ENCODE results near the gene ZNF862. TPM values are rescaled to one million over a fixed set of nuclear protein-coding genes. Genes with fewer than 3 reads are reported as not detected.

The ZNF862 gene
- total and polyA plus RNA-seq, 5 donors from 2014 or later, result 5.3 to 32.8 (median 7.2) TPM

GRCh38 chr7:149794661-149795060 lies 43.5 kb upstream of the ZNF862 start:
- H3K36me3 ChIP-seq (ENCODE audit: control insufficient read depth, insufficient read depth, low read length), result no peaks in the 10 kb centered on the region
- Mint-ChIP-seq H3K27me3 (peaks cover 10% of the 10 kb centered on the region), H3K4me1 (peaks cover 0 to 2% (median under 1%) of the 10 kb centered on the region in 4 donors), H3K27ac (no peak overlapping the region), H3K4me3 (no peak overlapping the region), H3K36me3 (no peaks in the 10 kb centered on the region), H3K9me3 (peaks cover 0 to 1% (median 0%) of the 10 kb centered on the region in 7 donors)
- H3K4me3 ChIP-seq (ENCODE audit: low read depth, low read length), result no peak overlapping the region
- DNase-seq (no peak), ATAC-seq (ENCODE audit: low read depth in 2 of 2) (no peak)
- H3K27me3 ChIP-seq (ENCODE audit: control insufficient read depth, insufficient read depth, low read length), result no peaks in the 10 kb centered on the region
- peaks cover 3% of the 10 kb centered on the region for H3K4me1 ChIP-seq (ENCODE audit: control insufficient read depth, insufficient read depth, low read length, poor library complexity, severe bottlenecking)
- no peaks in the 10 kb centered on the region for H3K9me3 ChIP-seq (ENCODE audit: control insufficient read depth in 2 of 2, low read length in 2 of 2)
- no peak overlapping the region for H3K27ac ChIP-seq (ENCODE audit: insufficient read depth, low read length, poor library complexity, severe bottlenecking)

GRCh38 chr7:149795126-149795525 lies 43.0 kb upstream of the ZNF862 start:
- H3K4me1 Mint-ChIP-seq, result no peaks in the 10 kb centered on the region
- no peaks in the 10 kb centered on the region for H3K27me3 ChIP-seq (ENCODE audit: control insufficient read depth, insufficient read depth, low read length)
- peaks cover 10% of the 10 kb centered on the region for H3K27me3 Mint-ChIP-seq
- ATAC-seq (ENCODE audit: low read depth in 2 of 2) (no peak), DNase-seq (no peak)
- H3K9me3 Mint-ChIP-seq, result no peaks in the 10 kb centered on the region
- H3K4me1 ChIP-seq (ENCODE audit: control insufficient read depth, insufficient read depth, low read length, poor library complexity, severe bottlenecking), result peaks cover 2% of the 10 kb centered on the region
- H3K4me3 ChIP-seq (ENCODE audit: low read depth, low read length), result no peak overlapping the region
- no peaks in the 10 kb centered on the region for H3K36me3 ChIP-seq (ENCODE audit: control insufficient read depth, insufficient read depth, low read length)
- no peaks in the 10 kb centered on the region for H3K9me3 ChIP-seq (ENCODE audit: control insufficient read depth in 2 of 2, low read length in 2 of 2)
- H3K27ac ChIP-seq (ENCODE audit: insufficient read depth, low read length, poor library complexity, severe bottlenecking), result no peak overlapping the region
- no peaks in the 10 kb centered on the region for H3K36me3 Mint-ChIP-seq
- H3K27ac Mint-ChIP-seq, result no peak overlapping the region
- H3K4me3 Mint-ChIP-seq, result no peak overlapping the region

- DNase-seq (no peak), ATAC-seq (ENCODE audit: low read depth in 2 of 2) (no peak)
- no peaks in the 10 kb centered on the region for H3K36me3 ChIP-seq (ENCODE audit: control insufficient read depth, insufficient read depth, low read length)
- peaks cover 10% of the 10 kb centered on the region for H3K27me3 Mint-ChIP-seq
- H3K9me3 Mint-ChIP-seq, result no peaks in the 10 kb centered on the region
- no peaks in the 10 kb centered on the region for H3K4me1 Mint-ChIP-seq
- H3K4me1 ChIP-seq (ENCODE audit: control insufficient read depth, insufficient read depth, low read length, poor library complexity, severe bottlenecking), result no peaks in the 10 kb centered on the region
- H3K27me3 ChIP-seq (ENCODE audit: control insufficient read depth, insufficient read depth, low read length), result no peaks in the 10 kb centered on the region
- no peaks in the 10 kb centered on the region for H3K36me3 Mint-ChIP-seq
- no peak overlapping the region for H3K4me3 Mint-ChIP-seq
- H3K27ac ChIP-seq (ENCODE audit: insufficient read depth, low read length, poor library complexity, severe bottlenecking), result no peak overlapping the region
- no peak overlapping the region for H3K27ac Mint-ChIP-seq
- H3K9me3 ChIP-seq (ENCODE audit: control insufficient read depth in 2 of 2, low read length in 2 of 2), result no peaks in the 10 kb centered on the region
- H3K4me3 ChIP-seq (ENCODE audit: low read depth, low read length), result no peak overlapping the region
Measured at GRCh38 chr7:149796287-149796860, 41.8 kb upstream of the ZNF862 start.

- H3K27me3 Mint-ChIP-seq, result peaks cover 8% of the 10 kb centered on the region
- no peak for DNase-seq
Measured at GRCh38 chr7:149797771-149798170, 40.4 kb upstream of the ZNF862 start.

GRCh38 chr7:149799397-149800168 lies 38.6 kb upstream of the ZNF862 start:
- H3K36me3 ChIP-seq (ENCODE audit: control insufficient read depth, insufficient read depth, low read length), result no peaks in the 10 kb centered on the region
- DNase-seq (peak; percentile 45 to 50 (median 48)), ATAC-seq (ENCODE audit: low read depth in 2 of 2) (no peak)
- H3K27me3 ChIP-seq (ENCODE audit: control insufficient read depth, insufficient read depth, low read length), result no peaks in the 10 kb centered on the region
- H3K9me3 ChIP-seq (ENCODE audit: control insufficient read depth in 2 of 2, low read length in 2 of 2), result no peaks in the 10 kb centered on the region
- no peaks in the 10 kb centered on the region for H3K36me3 Mint-ChIP-seq
- no peak overlapping the region for H3K27ac ChIP-seq (ENCODE audit: insufficient read depth, low read length, poor library complexity, severe bottlenecking)
- no peak overlapping the region for H3K27ac Mint-ChIP-seq
- H3K4me3 Mint-ChIP-seq, result no peak overlapping the region
- peaks cover 6% of the 10 kb centered on the region for H3K27me3 Mint-ChIP-seq
- H3K4me1 Mint-ChIP-seq, result no peaks in the 10 kb centered on the region
- H3K9me3 Mint-ChIP-seq, result no peaks in the 10 kb centered on the region
- H3K4me1 ChIP-seq (ENCODE audit: control insufficient read depth, insufficient read depth, low read length, poor library complexity, severe bottlenecking), result no peaks in the 10 kb centered on the region
- H3K4me3 ChIP-seq (ENCODE audit: low read depth, low read length), result no peak overlapping the region

More at GRCh38 chr7:149797771-149798170, 40.4 kb upstream of the ZNF862 start:
- Histone ChIP-seq H3K27me3 (ENCODE audit: control insufficient read depth, insufficient read depth, low read length) (no peaks in the 10 kb centered on the region), H3K36me3 (ENCODE audit: control insufficient read depth, insufficient read depth, low read length) (no peaks in the 10 kb centered on the region), H3K27ac (ENCODE audit: insufficient read depth, low read length, poor library complexity, severe bottlenecking) (no peak overlapping the region), H3K4me3 (ENCODE audit: low read depth, low read length) (no peak overlapping the region), H3K9me3 (ENCODE audit: control insufficient read depth in 2 of 2, low read length in 2 of 2) (no peaks in the 10 kb centered on the region), H3K4me1 (ENCODE audit: control insufficient read depth, insufficient read depth, low read length, poor library complexity, severe bottlenecking) (no peaks in the 10 kb centered on the region)
- Mint-ChIP-seq H3K36me3 (no peaks in the 10 kb centered on the region), H3K27ac (no peak overlapping the region), H3K4me3 (no peak overlapping the region), H3K4me1 (no peaks in the 10 kb centered on the region), H3K9me3 (no peaks in the 10 kb centered on the region)
- no peak for ATAC-seq (ENCODE audit: low read depth in 2 of 2)

- Mint-ChIP-seq H3K4me3 (no peak overlapping the region), H3K27ac (no peak overlapping the region)
- DNase-seq, result no peak
Measured at GRCh38 chr7:149800169-149800555, 38.0 kb upstream of the ZNF862 start.

GRCh38 chr7:149801002-149801566 lies 37.1 kb upstream of the ZNF862 start:
- DNase-seq (no peak), ATAC-seq (ENCODE audit: low read depth in 2 of 2) (no peak)
- no peak overlapping the region for H3K4me3 ChIP-seq (ENCODE audit: low read depth, low read length)
- no peaks in the 10 kb centered on the region for H3K9me3 ChIP-seq (ENCODE audit: control insufficient read depth in 2 of 2, low read length in 2 of 2)
- no peak overlapping the region for H3K27ac Mint-ChIP-seq
- peaks cover 6% of the 10 kb centered on the region for H3K27me3 Mint-ChIP-seq
- no peaks in the 10 kb centered on the region for H3K36me3 Mint-ChIP-seq
- H3K27ac ChIP-seq (ENCODE audit: insufficient read depth, low read length, poor library complexity, severe bottlenecking), result no peak overlapping the region
- no peaks in the 10 kb centered on the region for H3K27me3 ChIP-seq (ENCODE audit: control insufficient read depth, insufficient read depth, low read length)
- H3K4me1 Mint-ChIP-seq, result no peaks in the 10 kb centered on the region
- no peak overlapping the region for H3K4me3 Mint-ChIP-seq
- H3K36me3 ChIP-seq (ENCODE audit: control insufficient read depth, insufficient read depth, low read length), result no peaks in the 10 kb centered on the region
- no peaks in the 10 kb centered on the region for H3K4me1 ChIP-seq (ENCODE audit: control insufficient read depth, insufficient read depth, low read length, poor library complexity, severe bottlenecking)
- no peaks in the 10 kb centered on the region for H3K9me3 Mint-ChIP-seq

More at GRCh38 chr7:149800169-149800555, 38.0 kb upstream of the ZNF862 start:
- Mint-ChIP-seq H3K9me3 (no peaks in the 10 kb centered on the region), H3K36me3 (no peaks in the 10 kb centered on the region), H3K27me3 (peaks cover 6% of the 10 kb centered on the region), H3K4me1 (no peaks in the 10 kb centered on the region)
- H3K9me3 ChIP-seq (ENCODE audit: control insufficient read depth in 2 of 2, low read length in 2 of 2), result no peaks in the 10 kb centered on the region
- H3K27me3 ChIP-seq (ENCODE audit: control insufficient read depth, insufficient read depth, low read length), result no peaks in the 10 kb centered on the region
- no peaks in the 10 kb centered on the region for H3K36me3 ChIP-seq (ENCODE audit: control insufficient read depth, insufficient read depth, low read length)
- H3K4me1 ChIP-seq (ENCODE audit: control insufficient read depth, insufficient read depth, low read length, poor library complexity, severe bottlenecking), result no peaks in the 10 kb centered on the region
- H3K27ac ChIP-seq (ENCODE audit: insufficient read depth, low read length, poor library complexity, severe bottlenecking), result no peak overlapping the region
- no peak overlapping the region for H3K4me3 ChIP-seq (ENCODE audit: low read depth, low read length)
- no peak for ATAC-seq (ENCODE audit: low read depth in 2 of 2)
